ENCODE data around the gene PAGR1.

DNA sequence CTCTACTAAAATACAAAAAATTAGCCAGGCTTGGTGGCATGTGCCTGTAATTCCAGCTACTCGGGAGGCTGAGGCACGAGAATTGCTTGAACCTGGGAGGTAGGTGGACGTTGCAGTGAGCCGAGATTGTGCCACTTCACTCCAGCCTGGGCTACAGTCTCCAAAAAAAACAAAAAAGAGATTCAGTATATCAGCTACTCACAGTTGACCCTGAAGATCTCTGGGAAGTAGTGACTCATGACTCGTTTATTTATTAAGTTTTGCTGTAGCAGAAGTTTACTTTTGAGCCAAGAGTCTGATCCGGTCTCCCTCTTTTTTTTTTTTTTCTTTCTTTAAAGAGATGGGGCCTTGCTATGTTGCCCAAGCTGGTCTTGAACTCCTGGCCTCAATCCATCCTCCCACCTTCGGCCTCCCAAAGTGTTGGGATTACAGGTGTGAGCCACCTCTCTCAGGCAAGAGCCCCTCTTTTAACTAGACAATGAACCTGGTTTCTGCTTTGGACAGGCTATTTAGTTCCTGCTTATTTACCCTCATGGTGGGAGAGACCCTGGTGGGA, 8.7 kb downstream of the PAGR1 start:
- TF ChIP-seq, protein P1, sequence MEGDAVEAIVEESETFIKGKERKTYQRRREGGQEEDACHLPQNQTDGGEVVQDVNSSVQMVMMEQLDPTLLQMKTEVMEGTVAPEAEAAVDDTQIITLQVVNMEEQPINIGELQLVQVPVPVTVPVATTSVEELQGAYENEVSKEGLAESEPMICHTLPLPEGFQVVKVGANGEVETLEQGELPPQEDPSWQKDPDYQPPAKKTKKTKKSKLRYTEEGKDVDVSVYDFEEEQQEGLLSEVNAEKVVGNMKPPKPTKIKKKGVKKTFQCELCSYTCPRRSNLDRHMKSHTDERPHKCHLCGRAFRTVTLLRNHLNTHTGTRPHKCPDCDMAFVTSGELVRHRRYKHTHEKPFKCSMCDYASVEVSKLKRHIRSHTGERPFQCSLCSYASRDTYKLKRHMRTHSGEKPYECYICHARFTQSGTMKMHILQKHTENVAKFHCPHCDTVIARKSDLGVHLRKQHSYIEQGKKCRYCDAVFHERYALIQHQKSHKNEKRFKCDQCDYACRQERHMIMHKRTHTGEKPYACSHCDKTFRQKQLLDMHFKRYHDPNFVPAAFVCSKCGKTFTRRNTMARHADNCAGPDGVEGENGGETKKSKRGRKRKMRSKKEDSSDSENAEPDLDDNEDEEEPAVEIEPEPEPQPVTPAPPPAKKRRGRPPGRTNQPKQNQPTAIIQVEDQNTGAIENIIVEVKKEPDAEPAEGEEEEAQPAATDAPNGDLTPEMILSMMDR (IDR thresholded peaks at IDR 0.05): no peak
- no peak for TF ChIP-seq EZH2 (IDR thresholded peaks at IDR 0.05; ENCODE audit: borderline replicate concordance, insufficient read depth, low read depth, low read length, poor library complexity, severe bottlenecking)
